HEK293T (cell line): Measurements from ENCODE around the gene KCNA2.

Experiments used
- ARNT ChIP-seq: fragments of 450-650 bp; IDR thresholded peaks from 2 replicates; pipeline ENCODE4 v1.6.1; 2017; ENCODE audit warnings: mild to moderate bottlenecking
- BHLHE40 ChIP-seq: fragments of 450-650 bp; IDR thresholded peaks from 2 replicates; pipeline ENCODE4 v1.6.1; 2016; ENCODE audit warnings: mild to moderate bottlenecking, moderate library complexity, borderline replicate concordance
- CTBP1 ChIP-seq: fragments of 450-650 bp; IDR thresholded peaks from 2 replicates; pipeline ENCODE4 v1.6.1; 2016; ENCODE audit warnings: borderline replicate concordance
- ELF4 ChIP-seq: fragments of 450-650 bp; IDR thresholded peaks from 2 replicates; pipeline ENCODE4 v1.6.1; 2017; ENCODE audit warnings: antibody characterized with exemption
- FOXM1 ChIP-seq: fragments of 450-650 bp; IDR thresholded peaks from 2 replicates; pipeline ENCODE4 v1.6.1; 2017; ENCODE audit warnings: mild to moderate bottlenecking, borderline replicate concordance
- HDGF ChIP-seq: fragments of 450-650 bp; IDR thresholded peaks from 2 replicates; pipeline ENCODE4 v1.6.1; 2017; ENCODE audit warnings: antibody characterized with exemption, borderline replicate concordance
- L3MBTL2 ChIP-seq: fragments of 450-650 bp; conservative IDR thresholded peaks from 2 replicates; pipeline ENCODE4 v1.6.1; 2016; ENCODE audit warnings: mild to moderate bottlenecking
- LEF1 ChIP-seq: fragments of 450-650 bp; IDR thresholded peaks from 2 replicates; pipeline ENCODE4 v1.6.1; 2017; ENCODE audit warnings: mild to moderate bottlenecking, borderline replicate concordance
- NFRKB ChIP-seq: fragments of 450-650 bp; IDR thresholded peaks from 2 replicates; pipeline ENCODE4 v1.6.1; 2016; ENCODE audit warnings: mild to moderate bottlenecking, moderate library complexity
- SP1 ChIP-seq: fragments of 450-650 bp; IDR thresholded peaks from 2 replicates; pipeline ENCODE4 v1.6.1; 2017
- SUZ12 ChIP-seq: fragments of 450-650 bp; IDR thresholded peaks from 2 replicates; pipeline ENCODE4 v1.6.1; 2016; ENCODE audit warnings: mild to moderate bottlenecking
- TARDBP ChIP-seq: fragments of 450-650 bp; IDR thresholded peaks from 2 replicates; pipeline ENCODE4 v1.6.1; 2016
- TF ChIP-seq, protein P1 (sequence below): fragments of 450-650 bp; IDR thresholded peaks from 2 replicates; pipeline ENCODE4 v1.6.1; 2016

GRCh38 chr1:110588486-110588885 is 17.7 kb downstream of the KCNA2 start:
- TF ChIP-seq BHLHE40 (no peak), ARNT (no peak), SP1 (no peak), L3MBTL2 (no peak), ELF4 (no peak), SUZ12 (no peak), TARDBP (no peak), LEF1 (no peak), FOXM1 (no peak), HDGF (no peak), CTBP1 (no peak), NFRKB (no peak)
- TF ChIP-seq, protein P1, sequence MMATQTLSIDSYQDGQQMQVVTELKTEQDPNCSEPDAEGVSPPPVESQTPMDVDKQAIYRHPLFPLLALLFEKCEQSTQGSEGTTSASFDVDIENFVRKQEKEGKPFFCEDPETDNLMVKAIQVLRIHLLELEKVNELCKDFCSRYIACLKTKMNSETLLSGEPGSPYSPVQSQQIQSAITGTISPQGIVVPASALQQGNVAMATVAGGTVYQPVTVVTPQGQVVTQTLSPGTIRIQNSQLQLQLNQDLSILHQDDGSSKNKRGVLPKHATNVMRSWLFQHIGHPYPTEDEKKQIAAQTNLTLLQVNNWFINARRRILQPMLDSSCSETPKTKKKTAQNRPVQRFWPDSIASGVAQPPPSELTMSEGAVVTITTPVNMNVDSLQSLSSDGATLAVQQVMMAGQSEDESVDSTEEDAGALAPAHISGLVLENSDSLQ = no peak
